NB4 (cell line): ENCODE measurements around the gene TCEAL8.

Experiments
- CTCF ChIP-seq: IDR thresholded peaks from one replicate; pipeline ENCODE4 v1.5.1; 2012; ENCODE audit warnings: low read depth, low read length
- MAX ChIP-seq: IDR thresholded peaks from 2 replicates; pipeline ENCODE4 v1.6.1; 2011; ENCODE audit warnings: low read depth, low read length
- POLR2A ChIP-seq: IDR thresholded peaks from 2 replicates; pipeline ENCODE4 v1.6.1; 2011; ENCODE audit warnings: mild to moderate bottlenecking; ENCODE audit not compliant: insufficient read length; ENCODE audit errors: extremely low read depth

GRCh38 chrX:103279624-103280023, 24.7 kb upstream of the TCEAL8 start:
- TF ChIP-seq CTCF (no peak), POLR2A (no peak), MAX (no peak)
